ENCODE data around the gene RRP1. TPM values are rescaled to one million over a fixed set of nuclear protein-coding genes. Genes with fewer than 3 reads are reported as not detected.
A peak's percentile ranks its signal among the peaks of the same experiment; 100 is the strongest.

Gene RRP1
- total RNA-seq, 1 donor from 2014 or later = 94.4 TPM

DNA sequence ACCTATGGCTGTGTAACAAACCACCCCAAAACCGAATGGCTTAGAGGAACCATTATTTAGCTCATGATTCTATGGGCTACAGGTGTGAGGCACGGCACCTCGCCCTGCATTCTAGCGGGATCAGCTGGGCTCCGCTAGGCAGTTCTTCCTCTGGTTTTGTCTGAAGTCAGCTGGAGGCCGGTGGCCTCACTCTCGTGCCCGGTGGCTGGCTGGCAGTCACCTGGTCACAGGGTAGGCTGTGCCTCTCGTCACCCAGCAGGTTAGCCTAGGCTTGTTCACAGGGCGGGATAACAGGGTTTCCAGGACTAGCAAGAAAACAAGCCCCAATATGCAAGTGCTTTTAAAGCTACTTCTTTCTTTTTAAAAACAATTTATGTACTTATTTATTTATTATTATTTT is 59.4 kb downstream of the RRP1 start:
- intact Hi-C loops (cut with micrococcal nuclease) = no loop called here
- no peak for DNase-seq
- Mint-ChIP-seq H3K27ac (no peak overlapping the region), H3K36me3 (ENCODE audit: low read depth) (peaks cover 4% of the 10 kb centered on the region), H3K4me3 (no peak overlapping the region), H3K9me3 (peaks cover 19% of the 10 kb centered on the region), H3K27me3 (no peaks in the 10 kb centered on the region), H3K4me1 (peaks cover 8% of the 10 kb centered on the region)

DNA sequence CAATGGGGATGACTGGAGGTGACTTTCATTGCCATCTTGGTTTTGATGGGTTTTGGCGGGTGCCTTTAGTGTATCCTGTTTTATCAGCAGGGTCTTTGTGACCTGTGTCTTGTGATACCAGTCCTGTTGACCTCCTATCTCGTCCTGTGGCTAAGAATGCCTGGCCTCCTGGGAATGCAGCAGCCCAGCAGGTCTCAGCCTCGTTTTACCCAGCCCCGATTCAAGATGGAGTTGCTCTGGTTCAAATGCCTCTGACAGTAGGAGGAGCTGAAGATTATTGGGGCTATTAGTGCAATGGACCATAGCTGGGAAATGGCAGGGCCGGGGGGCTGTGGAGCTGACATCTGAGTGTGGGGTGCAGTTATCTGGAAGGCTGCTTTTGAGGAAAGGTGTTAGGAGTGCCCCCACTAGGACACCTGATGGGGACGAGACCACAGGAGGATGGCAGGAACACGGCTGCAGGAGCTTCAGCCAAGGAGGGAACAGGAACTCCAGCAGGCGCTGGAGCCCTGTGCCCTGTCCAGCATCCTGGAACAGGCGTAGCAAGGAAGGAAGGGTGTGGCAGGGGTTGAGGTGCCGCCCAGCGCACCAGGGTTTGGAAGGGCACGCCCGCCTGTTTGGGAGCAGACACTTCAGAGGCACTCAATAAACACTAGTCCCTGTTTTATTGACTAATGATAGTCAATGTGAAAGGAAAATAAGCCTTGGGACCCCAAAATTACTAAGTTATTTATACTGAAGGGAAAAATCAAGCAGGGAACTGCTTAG is 60.3 kb downstream of the RRP1 start:
- Mint-ChIP-seq H3K4me1 (peaks cover 12% of the 10 kb centered on the region), H3K27me3 (no peaks in the 10 kb centered on the region), H3K4me3 (no peak overlapping the region), H3K9me3 (peaks cover 17% of the 10 kb centered on the region), H3K36me3 (ENCODE audit: low read depth) (peaks cover 2% of the 10 kb centered on the region), H3K27ac (no peak overlapping the region)
- intact Hi-C loops (cut with micrococcal nuclease) = no loop called here
- DNase-seq = no peak

DNA sequence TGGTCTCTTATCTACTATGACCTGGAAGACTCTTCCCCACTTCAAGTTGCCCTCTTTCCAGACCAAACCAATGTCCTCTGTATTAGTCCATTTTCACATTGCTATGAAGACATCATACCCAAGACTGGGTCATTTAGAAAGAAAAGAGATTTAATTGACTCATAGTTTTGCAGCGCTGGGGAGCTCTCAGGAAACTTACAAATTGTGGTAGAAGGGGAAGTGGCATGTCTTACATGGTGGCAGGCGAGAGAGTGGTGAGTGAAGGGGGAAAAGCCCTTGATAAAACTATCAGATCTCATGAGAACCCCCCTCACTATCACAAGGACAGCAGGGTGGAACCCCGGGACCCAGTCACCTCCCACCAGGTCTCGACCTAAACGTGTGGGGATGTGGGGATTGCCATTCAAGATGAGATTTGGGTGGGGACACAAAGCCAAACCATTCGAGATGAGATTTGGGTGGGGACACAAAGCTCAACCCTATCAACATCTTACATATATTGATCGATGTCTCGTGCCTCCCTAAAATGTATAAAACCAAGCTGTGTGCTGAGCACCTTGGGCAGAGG is 61.4 kb downstream of the RRP1 start:
- no peaks in the 10 kb centered on the region for H3K27me3 Mint-ChIP-seq
- intact Hi-C loops (cut with micrococcal nuclease) = no loop called here
- no peak overlapping the region for H3K27ac Mint-ChIP-seq
- H3K9me3 Mint-ChIP-seq = peaks cover 13% of the 10 kb centered on the region
- peaks cover 19% of the 10 kb centered on the region for H3K4me1 Mint-ChIP-seq
- peaks cover 2% of the 10 kb centered on the region for H3K36me3 Mint-ChIP-seq (ENCODE audit: low read depth)
- no peak overlapping the region for H3K4me3 Mint-ChIP-seq
- DNase-seq = no peak

DNA sequence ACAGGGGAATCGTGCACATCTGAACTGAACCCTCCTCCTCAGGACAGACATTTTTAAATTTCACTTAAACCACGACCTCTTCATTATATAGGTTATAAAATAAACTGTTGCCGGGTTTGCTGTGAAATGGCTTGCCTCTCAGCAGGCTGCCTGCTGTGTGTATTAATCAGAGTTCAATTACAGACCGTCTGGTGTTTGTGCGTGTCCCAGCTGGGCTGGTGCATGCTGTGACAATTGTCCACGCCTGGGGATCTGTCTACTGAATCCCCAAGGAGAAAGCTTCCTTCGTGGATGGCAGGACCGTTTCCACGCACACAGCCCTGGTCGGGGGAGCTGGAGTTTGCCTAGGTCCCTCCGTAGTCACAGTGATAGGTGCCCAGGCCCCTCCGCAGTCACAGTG is 62.2 kb downstream of the RRP1 start:
- peaks cover 23% of the 10 kb centered on the region for H3K4me1 Mint-ChIP-seq
- H3K4me3 Mint-ChIP-seq = no peak overlapping the region
- no peak for DNase-seq
- no peak overlapping the region for H3K27ac Mint-ChIP-seq
- intact Hi-C loops (cut with micrococcal nuclease) = no loop called here
- no peaks in the 10 kb centered on the region for H3K27me3 Mint-ChIP-seq
- peaks cover 2% of the 10 kb centered on the region for H3K36me3 Mint-ChIP-seq (ENCODE audit: low read depth)
- H3K9me3 Mint-ChIP-seq = peaks cover 12% of the 10 kb centered on the region

DNA sequence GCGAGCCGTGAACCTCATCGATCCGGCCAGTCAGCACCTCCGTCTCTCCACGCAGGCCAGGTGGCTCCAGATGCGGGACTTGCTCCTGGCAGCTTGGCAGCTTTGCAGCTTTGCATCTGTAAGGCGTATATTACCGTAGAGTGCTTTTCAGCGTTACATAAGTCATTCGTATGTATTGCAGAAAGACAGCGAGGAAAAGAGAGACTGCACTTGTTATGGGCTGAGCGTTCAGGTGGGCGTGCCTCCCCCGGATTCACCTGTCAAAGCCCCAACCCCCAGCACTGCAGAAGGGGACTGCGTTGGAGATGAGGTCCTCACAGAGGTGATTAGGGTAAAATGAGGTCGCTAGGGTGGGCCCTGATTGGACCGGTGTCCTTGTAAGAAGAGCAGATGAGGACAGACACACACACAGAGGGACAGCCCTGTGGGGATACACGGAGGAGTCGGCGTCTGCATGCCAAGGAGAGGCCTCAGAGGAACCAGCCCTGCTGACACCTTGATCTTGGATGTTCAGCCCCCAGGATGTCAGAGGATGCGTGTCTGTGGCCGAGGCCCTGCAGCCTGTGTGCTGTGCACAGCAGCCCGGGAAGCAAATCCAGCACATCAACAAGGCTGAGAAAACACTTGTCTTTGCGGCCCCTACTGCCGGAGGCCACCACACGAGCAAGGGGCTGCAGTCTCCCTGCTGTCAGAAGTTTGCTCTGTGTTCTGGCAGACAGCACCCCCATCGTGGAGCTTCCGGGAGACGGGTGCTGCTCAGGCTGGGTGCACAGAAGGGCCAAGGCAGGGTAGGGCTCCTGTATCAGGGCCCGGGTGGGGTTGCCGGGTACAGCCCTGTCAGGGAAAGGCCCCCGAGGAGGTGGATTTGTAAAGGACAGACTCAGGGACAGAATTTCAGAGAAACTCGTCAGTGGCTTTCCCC is 64.7 kb downstream of the RRP1 start:
- Mint-ChIP-seq H3K27ac (peak overlapping the region; percentile 90), H3K4me3 (peak overlapping the region; percentile 74), H3K9me3 (peaks cover 12% of the 10 kb centered on the region), H3K36me3 (ENCODE audit: low read depth) (peaks cover 2% of the 10 kb centered on the region), H3K27me3 (no peaks in the 10 kb centered on the region), H3K4me1 (peaks cover 29% of the 10 kb centered on the region)
- intact Hi-C loops (cut with micrococcal nuclease) = no loop called here
- no peak for DNase-seq

Other genes with a start within 250 kb of the RRP1 start
- gene HSF2BP, start 130.1 kb upstream of the RRP1 start, total RNA-seq = 1.3 TPM in 2 replicates
- gene RRP1B, start 130.0 kb upstream of the RRP1 start, total RNA-seq = 82.8 and 83.6 TPM in 2 replicates
- 138 and 152 TPM in 2 replicates for gene PDXK, start 70.4 kb upstream of the RRP1 start, total RNA-seq
- gene CSTB, start 13.3 kb upstream of the RRP1 start, total RNA-seq = 59.2 and 59.5 TPM in 2 replicates
- gene AGPAT3, start 75.6 kb downstream of the RRP1 start, total RNA-seq = 127 and 130 TPM in 2 replicates
- gene TRAPPC10, start 222.7 kb downstream of the RRP1 start, total RNA-seq = 69.6 and 75.0 TPM in 2 replicates

All from activated CD4-positive, alpha-beta T cell treated with anti-CD3 and anti-CD28 coated beads, Interleukin-2, amount 10 ng/mL, durations not matched to agents 24 days and 14 days (primary cell).